NCI-H2227 (cell line): ENCODE results near the gene VPS54.
"Not testable (repeated sequence)": the region's sequence is repeated elsewhere in the genome, so short reads cannot be mapped to it uniquely, and the experiment has no call there.

Experiments used
- DNase-seq: peaks from one replicate; lab custom pipeline; 2025; ENCODE audit not compliant: unreplicated experiment; lab: John Stamatoyannopoulos, UW

Gene VPS54

GRCh38 chr2:64023485-64024258 is 4.4 kb upstream of the VPS54 start:
- DNase-seq: no peak

- DNase-seq: no peak
Observed at GRCh38 chr2:64021578-64021977, 2.4 kb upstream of the VPS54 start.

- DNase-seq: no peak
Observed at GRCh38 chr2:64019975-64020528, 824 bp upstream of the VPS54 start.

- peak; percentile 55 for DNase-seq
Observed at GRCh38 chr2:64018701-64019082, 536 bp downstream of the VPS54 start.

- peak; percentile 35 for DNase-seq
Observed at GRCh38 chr2:64017811-64018700, 1.2 kb downstream of the VPS54 start.

- no peak for DNase-seq
Observed at GRCh38 chr2:64015898-64016297, 3.3 kb downstream of the VPS54 start.

GRCh38 chr2:64015391-64015790 is 3.8 kb downstream of the VPS54 start:
- no peak for DNase-seq

- no peak for DNase-seq
Observed at GRCh38 chr2:64014628-64015027, 4.6 kb downstream of the VPS54 start.

GRCh38 chr2:64013053-64013452 is 6.2 kb downstream of the VPS54 start:
- DNase-seq: no peak

- no peak for DNase-seq
Observed at GRCh38 chr2:64012115-64012514, 7.1 kb downstream of the VPS54 start.

- no peak for DNase-seq
Observed at GRCh38 chr2:64008434-64009009, 10.7 kb downstream of the VPS54 start.

- DNase-seq: no peak
Observed at GRCh38 chr2:64007924-64008323, 11.3 kb downstream of the VPS54 start.

GRCh38 chr2:64005707-64006356 is 13.4 kb downstream of the VPS54 start:
- DNase-seq: no peak

GRCh38 chr2:64003239-64003638 is 16.0 kb downstream of the VPS54 start:
- no peak for DNase-seq

GRCh38 chr2:64001382-64002101 is 17.7 kb downstream of the VPS54 start:
- no peak for DNase-seq

- no peak for DNase-seq
Observed at GRCh38 chr2:64000630-64001381, 18.4 kb downstream of the VPS54 start.

GRCh38 chr2:63999049-63999448 is 20.2 kb downstream of the VPS54 start:
- DNase-seq: no peak

GRCh38 chr2:63996582-63997198 is 22.5 kb downstream of the VPS54 start:
- DNase-seq: not testable (repeated sequence)
